Activated T-cell treated with anti-CD3 and anti-CD28 coated beads for 4 hours (primary cell): ENCODE data around the gene SYT8.
A peak's percentile ranks its signal among the peaks of the same experiment; 100 is the strongest.

Experiments used
- DNase-seq: peaks from one replicate; pipeline ENCODE4 v3.0.0-alpha.2; 2020

SYT8 gene

DNA sequence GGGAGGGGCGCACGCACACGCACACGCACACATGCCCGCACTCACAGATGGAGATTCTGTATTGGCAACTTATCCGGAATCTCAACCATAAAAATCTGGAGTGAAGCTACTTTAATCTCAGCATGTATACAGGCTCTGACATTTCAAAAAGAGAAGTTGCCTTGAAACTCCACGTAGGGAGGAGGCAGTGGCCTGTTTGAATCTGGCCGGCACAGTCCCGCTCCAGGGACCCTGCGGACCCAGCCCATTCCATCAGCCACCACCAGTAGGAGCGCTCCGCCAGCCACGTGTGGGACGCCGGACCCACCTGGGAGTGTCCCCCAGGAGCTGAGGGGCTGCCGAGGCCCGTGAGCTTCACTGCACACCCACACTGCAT is 1.9 kb upstream of the SYT8 start:
- DNase-seq = no peak

DNA sequence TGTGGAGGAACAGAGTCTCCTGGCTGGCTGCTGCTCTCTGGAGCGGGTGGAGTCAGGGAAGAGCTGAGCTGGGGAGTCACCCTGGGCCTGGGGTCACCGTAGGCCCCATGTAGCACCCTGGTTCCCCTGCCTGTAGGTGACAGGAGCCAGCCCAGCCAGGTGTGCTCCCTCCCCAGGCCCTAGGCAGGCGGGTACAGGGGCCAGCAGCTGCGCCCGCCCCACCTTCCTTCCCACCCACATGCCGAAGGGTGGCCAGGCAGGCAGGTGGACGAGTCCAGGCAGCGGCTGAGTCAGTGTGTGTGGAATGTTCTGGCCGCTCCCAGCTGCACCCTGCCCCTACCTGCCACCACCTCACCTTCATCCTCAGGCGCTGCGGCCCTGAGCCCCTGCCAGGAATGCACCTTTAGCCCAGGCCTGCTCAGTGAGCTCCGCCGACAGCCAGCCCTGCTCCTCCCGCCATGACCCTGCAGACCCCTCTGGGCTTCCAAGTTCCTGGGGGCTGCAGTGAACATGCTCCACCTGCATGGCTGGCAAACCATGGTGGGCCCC is 654 bp upstream of the SYT8 start:
- DNase-seq = no peak

- no peak for DNase-seq
Measured at GRCh38 chr11:1835671-1836010, 851 bp downstream of the SYT8 start.

GRCh38 chr11:1836011-1836945 is 1.5 kb downstream of the SYT8 start:
- DNase-seq = no peak

DNA sequence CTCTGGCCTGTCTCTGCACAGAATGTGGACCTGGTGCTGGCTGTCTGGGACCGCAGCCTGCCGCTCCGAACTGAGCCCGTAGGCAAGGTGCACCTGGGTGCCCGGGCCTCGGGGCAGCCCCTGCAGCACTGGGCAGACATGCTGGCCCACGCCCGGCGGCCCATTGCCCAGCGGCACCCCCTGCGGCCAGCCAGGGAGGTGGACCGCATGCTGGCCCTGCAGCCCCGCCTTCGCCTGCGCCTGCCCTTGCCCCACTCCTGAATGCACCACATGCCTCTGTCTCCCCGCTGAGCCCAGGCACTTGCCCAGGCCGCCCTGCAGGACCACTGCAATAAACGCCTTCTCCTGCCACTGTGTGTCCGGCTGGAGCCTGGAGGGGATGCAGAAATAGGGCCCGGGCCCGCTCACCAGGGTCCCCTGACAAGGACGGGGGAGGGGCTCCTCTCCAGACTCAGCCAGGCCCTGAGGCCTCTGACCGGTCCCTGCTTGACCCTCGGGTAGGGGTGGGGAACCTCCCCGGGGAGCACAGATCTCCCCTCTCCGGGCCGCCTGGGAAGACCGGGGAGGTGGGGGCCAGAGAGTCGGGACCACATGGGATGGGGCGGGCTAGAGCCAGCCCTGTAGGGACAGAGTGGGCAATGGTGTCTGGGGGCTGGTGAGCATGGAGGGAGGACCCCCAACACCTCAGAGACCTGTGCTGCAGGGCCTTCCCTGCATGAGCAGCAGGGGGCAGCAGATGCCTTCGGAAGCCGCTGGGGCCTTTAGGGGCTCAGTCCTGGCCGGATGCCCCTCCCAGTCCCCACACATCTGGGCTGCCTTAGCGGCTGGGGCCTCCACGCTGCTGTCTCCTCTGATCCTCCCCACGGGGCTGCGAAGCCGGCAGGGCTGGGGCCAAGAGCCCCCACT is 2.6 kb downstream of the SYT8 start:
- DNase-seq = peak; percentile 72

- no peak for DNase-seq
Measured at GRCh38 chr11:1838077-1838425, 3.3 kb downstream of the SYT8 start.

DNA sequence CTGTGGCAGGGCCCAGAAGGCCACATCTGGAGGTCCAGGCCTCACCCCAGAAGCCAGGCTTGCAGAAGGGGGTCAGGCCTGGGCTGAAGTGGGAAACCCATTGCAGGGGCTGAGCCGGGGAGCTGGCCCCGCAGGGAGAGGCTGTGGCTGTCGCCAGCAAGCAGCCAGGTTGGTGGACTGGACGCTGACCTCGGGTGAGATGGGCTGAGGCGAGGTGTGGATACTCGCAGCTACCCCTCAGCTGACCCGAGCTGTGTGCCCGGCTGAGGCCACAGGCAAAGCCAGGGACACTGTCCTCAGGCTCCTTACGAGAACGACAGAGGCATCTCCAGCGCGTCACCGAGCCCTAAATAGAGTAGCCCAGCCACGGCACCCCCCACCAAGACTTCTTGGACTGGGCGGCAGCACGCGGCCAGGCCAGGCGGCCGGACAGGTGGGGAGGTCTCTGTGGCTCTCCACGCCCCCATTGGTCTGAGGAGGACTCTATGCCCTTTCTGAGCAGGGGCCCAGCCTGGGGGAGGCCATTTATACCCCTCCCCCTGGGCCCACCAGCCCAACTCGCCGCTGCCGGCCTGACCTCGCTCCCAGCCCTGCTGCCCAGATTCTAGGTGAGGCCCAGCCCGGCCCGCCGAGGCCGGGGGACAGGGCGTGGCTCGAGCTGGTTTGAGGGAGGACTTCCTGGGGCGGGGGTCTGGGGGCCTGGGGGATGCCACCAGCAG is 3.8 kb downstream of the SYT8 start, which contains the start of gene TNNI2:
Gene TNNI2, plus strand, starts transcription at position 556 of the 719 bp plus-strand sequence. CDS start 716 bp downstream, outside the sequence.
- no peak for DNase-seq

- no peak for DNase-seq
Measured at GRCh38 chr11:1839204-1839923, 4.6 kb downstream of the SYT8 start.

- no peak for DNase-seq
Measured at GRCh38 chr11:1839924-1840779, 5.4 kb downstream of the SYT8 start.

DNA sequence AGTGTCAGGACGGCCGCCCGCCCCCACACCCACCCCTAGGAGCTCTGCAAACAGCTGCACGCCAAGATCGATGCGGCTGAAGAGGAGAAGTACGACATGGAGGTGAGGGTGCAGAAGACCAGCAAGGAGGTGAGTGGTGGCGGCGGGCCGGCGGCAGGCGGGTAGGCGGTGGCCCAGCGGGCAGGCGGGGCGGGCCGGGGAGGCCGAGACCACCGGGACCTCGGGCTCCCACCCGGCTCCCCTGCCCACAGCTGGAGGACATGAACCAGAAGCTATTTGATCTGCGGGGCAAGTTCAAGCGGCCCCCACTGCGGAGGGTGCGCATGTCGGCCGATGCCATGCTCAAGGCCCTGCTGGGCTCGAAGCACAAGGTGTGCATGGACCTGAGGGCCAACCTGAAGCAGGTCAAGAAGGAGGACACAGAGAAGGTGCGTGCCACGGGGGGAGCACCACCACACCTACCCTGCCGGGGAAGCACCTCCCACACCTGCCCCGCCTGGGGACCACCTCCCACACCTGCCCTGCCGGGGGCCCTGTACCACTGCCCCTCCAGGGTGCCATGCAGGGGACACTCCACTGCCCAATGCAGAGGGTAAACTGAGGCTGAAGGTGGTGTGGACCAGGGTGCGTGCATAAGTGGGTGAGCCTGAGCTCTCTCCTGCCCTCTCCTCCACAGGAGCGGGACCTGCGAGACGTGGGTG is 6.1 kb downstream of the SYT8 start:
- DNase-seq = no peak

GRCh38 chr11:1841511-1842148 is 6.8 kb downstream of the SYT8 start:
- no peak for DNase-seq

DNA sequence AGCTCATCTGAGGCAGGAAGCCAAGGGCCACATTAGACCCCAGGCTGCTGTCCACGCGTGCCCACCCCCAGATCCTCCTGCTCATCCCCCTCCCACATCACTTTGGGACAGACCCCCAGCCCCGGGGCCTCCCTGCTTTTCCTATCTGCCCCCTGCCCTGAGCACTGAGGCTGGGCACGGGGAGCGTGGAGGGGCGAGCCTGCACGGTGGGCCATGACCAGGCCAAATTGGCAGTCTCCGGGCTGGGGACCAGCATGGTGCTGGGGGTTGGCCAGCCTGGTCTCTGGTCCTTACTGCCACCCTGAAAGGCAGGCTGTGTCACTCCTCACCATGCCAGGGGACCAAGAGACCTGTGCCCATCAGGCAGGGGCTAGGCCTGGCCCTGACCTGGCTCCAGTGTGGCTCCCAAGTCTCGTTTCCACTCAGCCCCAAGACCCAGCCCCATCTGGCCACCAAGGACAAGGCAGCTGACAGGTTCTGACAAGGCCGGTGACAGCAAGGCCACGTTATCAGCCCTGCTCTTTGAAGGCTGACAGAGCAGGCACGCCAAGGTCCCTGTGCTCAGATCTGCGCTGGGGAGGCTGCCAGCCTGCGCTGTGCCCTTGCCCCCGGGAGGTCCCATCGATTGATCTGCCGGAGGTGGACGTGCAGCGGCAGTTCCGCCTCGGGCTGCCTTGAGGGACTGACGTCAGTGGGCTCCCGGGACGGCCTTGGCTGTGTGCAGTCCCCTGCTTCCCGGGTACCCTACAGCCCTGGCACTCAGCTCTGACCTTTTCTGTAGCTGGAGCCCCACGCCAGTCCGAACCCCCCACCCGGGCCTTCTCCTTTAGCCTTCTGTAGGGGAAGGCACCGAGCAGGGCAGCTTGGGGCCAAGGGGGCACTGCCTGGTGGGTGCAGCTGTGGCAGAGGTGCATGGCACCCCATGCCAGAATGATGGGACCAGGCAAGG is 7.6 kb downstream of the SYT8 start:
- DNase-seq = no peak

- DNase-seq = no peak
Measured at GRCh38 chr11:1843098-1843473, 8.3 kb downstream of the SYT8 start.

- no peak for DNase-seq
Measured at GRCh38 chr11:1843796-1844195, 9.0 kb downstream of the SYT8 start.

DNA sequence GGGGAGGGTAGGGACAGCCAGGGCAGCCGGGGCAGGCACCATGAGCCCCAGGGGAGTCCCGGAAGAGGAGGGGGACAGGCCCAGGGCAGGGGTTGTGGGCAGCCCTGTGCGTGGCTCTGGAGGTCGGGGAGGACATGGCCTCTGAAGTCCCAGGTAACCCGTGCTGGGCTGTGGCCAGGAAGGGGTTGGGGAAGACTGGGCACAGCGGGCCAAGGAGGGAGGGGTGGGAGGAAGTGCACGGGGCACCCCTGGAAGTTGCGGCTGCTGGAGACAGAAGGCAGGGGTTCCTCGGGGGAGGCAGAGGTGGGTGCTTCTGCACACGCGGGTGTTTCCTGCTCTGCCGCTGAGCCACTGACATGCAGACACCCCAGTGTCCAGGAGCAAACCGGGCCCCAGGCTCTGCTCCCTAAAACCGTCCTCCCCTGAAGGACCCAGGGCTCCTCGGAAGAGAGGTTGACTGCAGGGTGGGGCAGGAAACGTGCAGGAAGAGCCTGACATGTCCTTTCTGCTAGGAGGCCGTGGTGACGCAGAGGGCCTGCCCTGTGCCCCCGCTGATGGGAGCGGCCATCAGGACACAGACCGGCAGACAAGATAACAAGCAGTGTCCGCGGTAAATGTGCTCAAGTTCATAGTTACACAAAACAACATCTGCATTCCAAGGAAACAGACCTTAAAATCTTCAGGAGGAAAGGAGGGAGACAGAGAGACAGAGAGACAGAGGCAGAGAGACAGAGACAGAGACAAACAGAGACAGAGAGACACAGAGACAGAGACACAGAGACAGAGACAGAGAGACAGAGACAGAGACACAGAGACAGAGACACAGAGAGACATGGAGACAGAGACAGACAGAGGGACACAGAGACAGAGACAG is 9.7 kb downstream of the SYT8 start:
- DNase-seq = peak; percentile 30

- no peak for DNase-seq
Measured at GRCh38 chr11:1845095-1845429, 10.3 kb downstream of the SYT8 start.

DNA sequence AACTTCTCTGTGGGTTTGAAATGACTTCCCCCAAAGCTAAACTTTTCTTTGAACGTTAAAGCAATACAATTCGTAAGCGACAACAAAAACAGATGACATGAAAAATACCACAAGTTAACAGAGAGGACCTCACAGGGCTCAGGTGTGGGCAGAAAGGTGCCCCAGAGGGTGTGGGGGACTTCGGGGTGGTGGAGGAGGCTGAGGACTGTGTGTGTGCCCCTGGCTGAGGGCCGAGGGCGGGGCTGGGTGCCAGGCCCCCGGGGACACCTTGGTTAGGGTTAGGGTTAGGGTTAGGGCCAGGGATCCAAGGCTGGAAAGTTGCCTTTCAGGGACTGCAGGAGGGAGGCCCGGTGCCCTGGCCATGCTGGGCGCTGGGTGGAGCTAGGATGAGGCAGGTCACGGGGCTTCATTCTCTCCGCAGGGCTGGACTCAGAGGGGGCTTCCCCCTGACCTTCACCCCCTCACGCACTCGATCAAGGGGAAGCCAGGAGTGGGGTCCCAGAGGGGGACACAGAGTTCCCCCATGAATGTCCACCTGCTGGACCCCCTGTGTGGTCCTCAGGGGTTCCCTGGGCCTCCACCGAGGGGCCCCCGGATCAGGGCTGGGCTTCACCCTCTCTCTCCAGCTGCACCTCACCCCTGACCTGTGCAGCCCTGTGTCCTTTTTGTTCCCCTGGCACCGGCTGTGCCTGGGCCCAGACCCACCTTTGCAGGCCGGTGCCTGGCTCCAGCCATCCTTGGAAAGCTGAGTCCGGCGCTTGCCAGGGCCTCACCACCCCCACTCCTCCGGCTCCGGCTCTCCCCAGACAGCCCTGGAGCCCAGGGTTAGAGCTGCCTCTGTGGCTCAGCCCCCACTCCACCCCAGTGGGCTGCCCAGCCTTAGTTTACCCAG is 11.0 kb downstream of the SYT8 start:
- no peak for DNase-seq
